GM20000 (cell line): ENCODE data around the gene SLC2A1.
A peak's percentile ranks its signal among the peaks of the same experiment; 100 is the strongest.

Experiments used
- DNase-seq: peaks from one replicate; pipeline ENCODE4 v3.0.0; 2012; ENCODE audit warnings: low spot score
- TF ChIP-seq, protein P1 (sequence below): IDR thresholded peaks from 2 replicates; pipeline ENCODE4 v1.5.1; 2012; ENCODE audit warnings: mild to moderate bottlenecking, control low read depth; ENCODE audit errors: extremely low read depth, missing control alignments

The SLC2A1 gene

DNA sequence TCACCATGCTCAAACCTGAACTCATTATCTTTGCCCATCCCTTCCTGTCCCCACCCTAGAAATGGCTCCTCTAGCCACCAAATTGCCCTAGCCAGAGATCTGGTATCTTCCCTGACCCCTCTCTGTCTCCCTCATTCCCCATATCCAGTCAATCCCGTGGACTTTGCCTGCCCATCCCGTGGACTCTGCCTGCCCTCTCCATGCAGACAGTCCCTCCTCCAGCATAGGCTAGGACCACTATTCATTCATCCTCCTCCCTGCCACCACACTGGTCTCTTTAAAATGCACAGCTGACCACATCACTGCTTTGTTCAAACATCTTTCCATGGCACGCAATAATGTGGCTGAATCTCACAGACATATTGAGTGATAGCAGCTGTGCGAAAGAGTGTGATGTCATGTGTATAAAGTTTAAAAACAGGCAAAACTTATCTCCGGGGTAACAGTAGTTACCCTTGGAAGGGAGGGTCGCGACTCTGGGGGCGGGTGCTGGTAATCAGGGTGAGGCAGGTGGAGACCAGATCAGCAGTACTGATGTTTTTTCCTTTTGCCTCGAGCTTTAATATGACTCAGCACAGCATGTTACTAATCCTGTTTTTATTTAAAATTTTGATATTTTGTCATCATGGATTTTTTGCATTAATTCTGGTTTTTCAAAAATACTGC lies 4.8 kb upstream of the SLC2A1 start:
- DNase-seq = no peak
- TF ChIP-seq, protein P1, sequence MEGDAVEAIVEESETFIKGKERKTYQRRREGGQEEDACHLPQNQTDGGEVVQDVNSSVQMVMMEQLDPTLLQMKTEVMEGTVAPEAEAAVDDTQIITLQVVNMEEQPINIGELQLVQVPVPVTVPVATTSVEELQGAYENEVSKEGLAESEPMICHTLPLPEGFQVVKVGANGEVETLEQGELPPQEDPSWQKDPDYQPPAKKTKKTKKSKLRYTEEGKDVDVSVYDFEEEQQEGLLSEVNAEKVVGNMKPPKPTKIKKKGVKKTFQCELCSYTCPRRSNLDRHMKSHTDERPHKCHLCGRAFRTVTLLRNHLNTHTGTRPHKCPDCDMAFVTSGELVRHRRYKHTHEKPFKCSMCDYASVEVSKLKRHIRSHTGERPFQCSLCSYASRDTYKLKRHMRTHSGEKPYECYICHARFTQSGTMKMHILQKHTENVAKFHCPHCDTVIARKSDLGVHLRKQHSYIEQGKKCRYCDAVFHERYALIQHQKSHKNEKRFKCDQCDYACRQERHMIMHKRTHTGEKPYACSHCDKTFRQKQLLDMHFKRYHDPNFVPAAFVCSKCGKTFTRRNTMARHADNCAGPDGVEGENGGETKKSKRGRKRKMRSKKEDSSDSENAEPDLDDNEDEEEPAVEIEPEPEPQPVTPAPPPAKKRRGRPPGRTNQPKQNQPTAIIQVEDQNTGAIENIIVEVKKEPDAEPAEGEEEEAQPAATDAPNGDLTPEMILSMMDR = no peak

DNA sequence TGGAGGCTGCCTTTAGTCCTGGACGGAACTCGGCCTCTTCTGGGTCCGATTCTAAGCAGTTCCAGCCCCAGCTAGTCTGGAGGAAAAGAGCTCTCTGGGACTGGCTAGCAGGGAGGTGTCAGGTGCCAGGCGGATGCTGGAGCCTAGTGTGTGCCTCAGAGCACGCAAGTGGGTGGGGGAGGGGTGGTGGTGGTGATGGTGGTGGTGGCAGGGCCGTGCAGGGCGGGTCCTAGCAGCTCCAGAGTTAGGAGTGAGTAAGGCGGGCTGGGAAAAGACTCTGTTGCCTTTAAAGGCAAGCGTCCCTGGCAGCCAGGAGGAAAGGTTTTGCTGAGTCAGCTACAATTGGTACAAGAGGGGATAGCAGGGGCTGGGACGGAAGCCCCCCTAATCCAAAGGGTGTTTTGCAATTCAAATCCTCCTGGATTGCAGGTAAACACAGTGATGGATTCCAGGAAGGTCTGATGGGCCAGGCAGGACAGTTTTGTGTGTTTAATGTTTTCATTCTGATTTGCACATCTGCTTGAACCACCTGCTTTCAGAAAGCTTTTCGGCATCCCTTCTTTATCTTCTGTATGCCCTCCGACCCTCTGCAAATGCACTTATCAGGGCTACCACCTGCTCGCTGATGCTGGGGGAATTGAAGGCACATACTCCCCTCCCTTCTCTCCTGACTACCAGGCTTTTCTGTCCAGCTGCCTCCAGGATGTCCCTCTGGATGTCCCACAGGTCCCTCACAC lies 4.1 kb upstream of the SLC2A1 start:
- TF ChIP-seq, protein P1 = no peak
- no peak for DNase-seq

DNA sequence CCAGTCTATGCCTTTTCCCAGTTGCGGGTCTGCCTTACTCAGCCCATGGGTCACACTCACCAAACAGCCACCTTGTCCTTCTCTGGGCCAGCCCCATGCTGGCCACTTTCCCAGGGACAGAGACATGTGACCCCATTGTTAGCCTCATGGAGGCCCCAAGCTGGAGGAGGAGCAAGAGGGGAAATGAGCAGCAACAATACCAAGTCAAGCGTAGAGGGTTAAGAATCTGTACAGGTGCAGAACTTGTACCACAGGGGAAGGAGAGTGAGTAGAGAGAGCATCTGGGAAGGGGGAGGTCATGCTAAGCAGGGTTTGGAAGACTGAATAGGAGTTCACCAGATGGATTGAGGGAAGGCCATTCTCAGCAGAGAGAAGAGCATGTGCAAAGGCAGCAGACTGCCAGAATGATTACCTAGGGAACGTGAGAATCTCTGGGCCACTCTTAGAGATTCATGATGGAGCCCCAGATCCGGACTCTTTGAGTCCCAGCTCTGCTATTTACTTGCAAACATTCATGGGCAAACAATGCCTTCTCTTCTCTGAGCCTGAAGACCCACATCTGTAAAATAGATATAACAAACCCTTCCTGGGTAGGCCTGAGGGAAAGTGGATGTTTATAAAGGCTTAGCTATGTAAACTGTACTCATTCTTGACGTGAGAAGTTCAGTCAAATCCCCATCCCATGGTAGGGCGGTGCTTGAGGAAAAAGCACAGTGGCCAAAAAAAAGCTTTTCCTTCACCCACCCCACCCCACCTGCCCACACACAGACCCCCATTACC lies 2.8 kb upstream of the SLC2A1 start:
- DNase-seq = no peak
- TF ChIP-seq, protein P1 = no peak

DNA sequence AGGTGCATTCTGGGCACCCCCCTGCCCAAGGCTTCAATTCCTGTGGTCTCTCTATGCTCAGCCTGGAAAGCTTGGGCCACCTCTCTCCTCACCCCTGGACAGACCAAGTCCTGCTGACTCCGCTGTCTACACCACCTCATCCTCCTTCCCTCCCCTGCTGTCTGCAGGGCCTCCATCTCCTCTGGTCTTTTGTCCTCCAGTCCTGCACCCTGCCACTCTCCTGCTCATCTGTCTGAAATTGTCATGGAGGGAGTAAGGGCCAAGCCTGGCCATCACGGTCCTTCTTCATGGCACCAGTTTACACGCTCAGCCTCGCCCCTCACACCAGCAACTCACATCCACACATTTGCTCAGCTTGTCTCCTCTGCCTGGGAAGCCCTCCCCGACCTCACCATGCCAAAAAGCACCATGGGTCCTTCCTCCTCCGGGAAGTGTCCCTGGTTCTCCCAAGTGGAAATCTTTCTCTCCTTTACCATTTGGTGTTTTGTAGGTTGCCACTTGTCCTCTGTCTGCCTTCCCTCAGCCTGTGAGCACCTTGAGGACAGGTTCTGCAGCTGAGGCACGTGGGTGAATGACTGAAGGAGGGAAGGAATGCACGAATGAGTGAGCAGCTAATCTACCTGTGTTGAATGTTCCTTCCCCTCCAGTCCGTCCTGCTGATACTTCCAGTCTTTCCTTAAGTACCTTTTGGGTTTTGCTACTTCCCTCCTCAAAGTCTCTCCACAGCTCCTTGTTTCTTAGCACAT lies 2.1 kb upstream of the SLC2A1 start:
- DNase-seq = no peak
- TF ChIP-seq, protein P1 = no peak

DNA sequence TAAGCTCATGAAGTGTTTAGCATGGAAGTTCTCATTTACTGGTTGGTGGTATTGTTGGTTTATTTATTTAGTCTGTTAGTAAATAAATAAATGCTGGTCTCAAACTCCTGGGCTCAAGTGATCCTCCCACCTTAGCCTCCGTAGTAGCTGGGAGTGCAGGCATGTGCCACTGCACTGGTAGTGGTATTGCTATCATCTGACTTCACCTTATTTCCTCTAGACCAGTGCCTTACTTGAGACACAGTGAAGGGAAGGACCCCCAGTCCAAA lies 1.4 kb upstream of the SLC2A1 start:
- TF ChIP-seq, protein P1 = no peak
- no peak for DNase-seq

DNA sequence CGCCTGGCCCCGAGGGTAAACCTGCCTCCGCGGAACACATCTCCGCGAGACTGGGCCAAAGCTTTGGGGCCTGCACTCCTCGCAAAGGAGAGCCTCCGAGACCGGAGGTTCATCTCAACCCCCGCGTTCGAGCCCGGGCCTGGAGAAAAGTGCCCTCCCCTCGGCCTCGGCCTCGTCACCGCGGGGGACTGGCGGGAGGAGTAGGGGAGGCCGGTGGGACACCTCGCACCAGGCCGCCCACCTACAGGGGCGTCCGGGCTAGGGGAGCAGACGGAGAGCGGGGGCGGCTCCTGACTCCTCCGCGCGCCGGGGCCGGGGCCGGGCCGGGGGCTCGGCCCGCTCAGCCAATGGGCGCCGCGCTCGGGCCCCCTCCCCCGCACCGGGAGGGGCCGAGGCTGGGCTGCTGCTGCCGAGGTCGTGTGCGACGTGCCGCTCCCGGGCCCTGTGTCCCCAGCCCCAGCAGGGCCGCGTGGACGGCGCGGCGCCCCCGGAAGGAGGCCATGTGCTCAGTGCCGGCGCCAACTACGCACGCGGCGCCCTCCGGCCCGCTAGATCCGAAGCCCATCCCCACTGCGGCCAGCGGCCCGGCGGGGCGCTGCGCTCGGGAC lies 684 bp downstream of the SLC2A1 start:
- TF ChIP-seq, protein P1 = no peak
- peak; percentile 96 for DNase-seq
